Heart left ventricle (tissue), 16 donors: ENCODE measurements around the gene TRIM41. TPM values are rescaled to one million over a fixed set of nuclear protein-coding genes. Genes with fewer than 3 reads are reported as not detected.

ENCODE experiments used
- ATAC-seq, 4 donors: fragments of 200-7000 bp; cut with Tn5 transposase; one replicate each; pipeline ENCODE4 v1.9.1; 2020 to 2022; ENCODE audit warnings: moderate library complexity in 4 of 4, mild to moderate bottlenecking in 3 of 4, moderate number of reproducible peaks in 1 of 4
- DNase-seq, 5 donors: peaks; one replicate each; pipeline ENCODE4 v3.0.0-alpha.2; 2020
- H3K27ac ChIP-seq, 12 donors: fragments of 200-600 bp; sonication (generic) in 4 of 12; one replicate each; pipeline versions ENCODE4 v1.5.0 to v1.8.0; 2016 to 2022; ENCODE audit warnings: mild to moderate bottlenecking in 2 of 12
- H3K27me3 ChIP-seq, 9 donors: fragments of 200-600 bp; sonication (generic) in 2 of 9; one replicate each; pipeline versions ENCODE4 v1.5.1 to v1.8.0; 2016 to 2022; ENCODE audit warnings: mild to moderate bottlenecking in 3 of 9
- H3K36me3 ChIP-seq, 9 donors: fragments of 200-600 bp; sonication (generic) in 2 of 9; one replicate each; pipeline versions ENCODE4 v1.5.0 to v1.8.0; 2018 to 2022; ENCODE audit warnings: mild to moderate bottlenecking in 2 of 9
- H3K4me1 ChIP-seq, 12 donors: fragments of 200-600 bp; sonication (generic) in 4 of 12; one replicate each; pipeline versions ENCODE4 v1.5.0 to v1.8.0; 2016 to 2022; ENCODE audit warnings: mild to moderate bottlenecking in 3 of 12
- H3K4me3 ChIP-seq, 12 donors: fragments of 200-600 bp; sonication (generic) in 4 of 12; one replicate each; pipeline versions ENCODE4 v1.5.0 to v1.8.0; 2017 to 2022; ENCODE audit warnings: mild to moderate bottlenecking in 9 of 12, moderate library complexity in 4 of 12
- H3K9me3 ChIP-seq, 12 donors: fragments of 200-600 bp; sonication (generic) in 4 of 12; one replicate each; pipeline versions ENCODE4 v1.5.0 to v1.8.0; 2016 to 2022; ENCODE audit warnings: mild to moderate bottlenecking in 1 of 12
- CTCF ChIP-seq, 12 donors: fragments of 200-600 bp; sonication (generic) in 4 of 12; IDR thresholded peaks; one replicate each; pipeline versions ENCODE4 v1.5.0 to v1.8.0; 2018 to 2022; ENCODE audit warnings: antibody characterized with exemption in 12 of 12, mild to moderate bottlenecking in 5 of 12
- POLR2A ChIP-seq, 2 donors: fragments of 450-650 bp; IDR thresholded peaks; one replicate each; pipeline ENCODE4 v1.6.1; 2017; ENCODE audit warnings: antibody characterized with exemption in 2 of 2, mild to moderate bottlenecking in 2 of 2, moderate library complexity in 2 of 2
- WGBS, 4 donors: extraction: QIAGEN DNeasy Blood & Tissue Kit in 2 of 4; methylation state at CpG; one replicate each; pipeline versions ENCODE4 v1.1.5 to v1.1.7; 2013 to 2018; 5-methylcytosine and 5-hydroxymethylcytosine counted together
- intact Hi-C, 10 donors: fragments of 100-400 bp; cut with DNase I; formaldehyde crosslinking; loops; one replicate each; pipeline versions ENCODE4 v1.11.1 to v1.14.2; 2022
- polyA plus RNA-seq, 2 donors: library from polyadenylated mRNA; stranded (reverse); fragments of 200-250 nt; gene quantifications; one replicate each; pipeline ENCODE4 v1.2.3, GENCODE V29; 2013
- total RNA-seq, 9 donors: library from RNA; depleted of rRNA in 2 of 9; stranded (reverse); fragments of >200 nt in 2 of 9; fragmentation: NEBNext Ultra II Directional in 3 of 9; extraction: Animal tissue kit (Norgen Biotek cat#: 25700) in 3 of 9; gene quantifications; one replicate each; pipeline versions ENCODE4 v1.1.0 to v1.2.4, GENCODE V29; 2016 to 2023
- donor health status: ischemic (EF 13 %, LVEDD 7.1; RV severe dilation, severe dysfunction).
- donor health status: healthy with polysubstance abuse.
- donor health status: DM: no; HTN: yes; CAD: no.
- donor health status: DM: no; HTN: no; CAD: no.
- donor health status: ischemic (EF 25% LVEDD 6.9; RV normal size, moderate dysfunction).
- donor health status: ischemic (EF 25% LVEDD 5.7; RV mildly dilated, moderate dysfunction).
- donor health status: healthy.
- donor health status: DM: yes; HTN: yes; CAD: no.
- donor health status: ischemic (EF 35%, LVEDD 5.7; RV mildly dilated, moderate dysfunction).
- donor health status: nonischemic (EF 11% LVEDD 7.7; RV severe dilation, severe dysfunction).
- donor health status: DM: yes; HTN: yes; CAD: no.
- donor health status: PGD.
- donor health status: ischemic (EF 29% LVEDD 5.4; RV normal size, mild dysfunction).
- donor health status: nonischemic (EF 23%, LVEDD 6.1; RV moderate dilation, normal function).

TRIM41 gene
- total and polyA plus RNA-seq, 11 donors, result 12.3 to 27.3 (median 22.4) TPM

- H3K9me3 ChIP-seq, result no peaks in the 10 kb centered on the region
- H3K4me1 ChIP-seq, result peaks cover 0 to 47% (median 15%) of the 10 kb centered on the region in 12 donors
- 2 to 7% (median 3%) methylated on average over 13 of the region's 13 CpGs for WGBS, 4 donors
- TF ChIP-seq CTCF (IDR thresholded peaks at IDR 0.05), result no peak
- no peaks in the 10 kb centered on the region for H3K27me3 ChIP-seq
- ATAC-seq, result peak in 2 of 4 donors; percentile 0 to 1
- H3K27ac ChIP-seq, result peak overlapping the region in 11 of 12 donors; percentile 4 to 79 (median 70)
- no peak for DNase-seq
- H3K4me3 ChIP-seq, result peak overlapping the region in 11 of 12 donors; percentile 31 to 64 (median 53)
- no peaks in the 10 kb centered on the region for H3K36me3 ChIP-seq
- intact Hi-C loops, result loop anchor here in 3 of 10 donors (1.0 kb wide), 3 partner anchors 10 to 29 kb away; no protein-coding TSS in a partner anchor
Measured at GRCh38 chr5:181217803-181218062, 5.3 kb upstream of the TRIM41 start.

GRCh38 chr5:181218795-181219124 is 4.3 kb upstream of the TRIM41 start:
- no peaks in the 10 kb centered on the region for H3K36me3 ChIP-seq
- peaks cover 0 to 47% (median 15%) of the 10 kb centered on the region in 12 donors for H3K4me1 ChIP-seq
- WGBS, 4 donors, result 36 to 44% (median 39%) methylated on average over 10 of the region's 10 CpGs
- no peak for DNase-seq
- peak overlapping the region in 10 of 12 donors; percentile 12 to 64 (median 56) for H3K4me3 ChIP-seq
- intact Hi-C loops, result loop anchor here in 3 of 10 donors (1.0 kb wide), 3 partner anchors 11 to 30 kb away; no protein-coding TSS in a partner anchor
- H3K27ac ChIP-seq, result peak overlapping the region in 8 of 12 donors; percentile 33 to 79 (median 67)
- ATAC-seq, result no peak
- H3K27me3 ChIP-seq, result no peaks in the 10 kb centered on the region
- no peak for TF ChIP-seq CTCF (IDR thresholded peaks at IDR 0.05)
- no peak for TF ChIP-seq POLR2A (IDR thresholded peaks at IDR 0.05)
- H3K9me3 ChIP-seq, result no peaks in the 10 kb centered on the region

GRCh38 chr5:181219262-181220177 is 3.6 kb upstream of the TRIM41 start:
- Histone ChIP-seq H3K4me3 (no peak overlapping the region), H3K4me1 (peaks cover 0 to 52% (median 22%) of the 10 kb centered on the region in 12 donors), H3K9me3 (no peaks in the 10 kb centered on the region), H3K36me3 (no peaks in the 10 kb centered on the region), H3K27ac (no peak overlapping the region), H3K27me3 (no peaks in the 10 kb centered on the region)
- intact Hi-C loops, result loop anchor here in 3 of 10 donors (5.0 kb wide), 2 partner anchors 32 to 43 kb away; partner anchors contain the start of gene TRIM52 (in 2 of the 3)
- WGBS, 4 donors, result 75 to 78% (median 76%) methylated on average over 49 of the region's 49 CpGs
- no peak for TF ChIP-seq POLR2A (IDR thresholded peaks at IDR 0.05)
- TF ChIP-seq CTCF (IDR thresholded peaks at IDR 0.05), result no peak
- no peak for DNase-seq
- no peak for ATAC-seq

- no peaks in the 10 kb centered on the region for H3K9me3 ChIP-seq
- no peak overlapping the region for H3K27ac ChIP-seq
- intact Hi-C loops, result loop anchor here in 3 of 10 donors (5.0 kb wide), 2 partner anchors 33 to 42 kb away; partner anchors contain the start of gene TRIM52 (in 2 of the 3)
- no peak overlapping the region for H3K4me3 ChIP-seq
- peaks cover 0 to 59% (median 28%) of the 10 kb centered on the region in 12 donors for H3K4me1 ChIP-seq
- no peaks in the 10 kb centered on the region for H3K27me3 ChIP-seq
- 91 to 95% (median 93%) methylated on average over 10 of the region's 10 CpGs for WGBS, 4 donors
- no peak for ATAC-seq
- H3K36me3 ChIP-seq, result no peaks in the 10 kb centered on the region
- DNase-seq, result no peak
- TF ChIP-seq CTCF (IDR thresholded peaks at IDR 0.05) (no peak), POLR2A (IDR thresholded peaks at IDR 0.05) (no peak)
Measured at GRCh38 chr5:181220178-181220515, 2.9 kb upstream of the TRIM41 start.
